HL-60 (cell line): ENCODE results near the gene KLF3.

Experiments
- CTCF ChIP-seq: IDR thresholded peaks from one replicate; pipeline ENCODE4 v1.5.1; 2011; ENCODE audit warnings: low read length, control low read depth, inconsistent platforms; ENCODE audit not compliant: insufficient read depth
- POLR2AphosphoS5 ChIP-seq: IDR thresholded peaks from 2 replicates; pipeline ENCODE4 v1.6.1; 2012; ENCODE audit warnings: low read depth
- REST ChIP-seq: IDR thresholded peaks from 2 replicates; pipeline ENCODE4 v1.6.1; 2012; ENCODE audit warnings: low read depth; ENCODE audit not compliant: insufficient replicate concordance

DNA sequence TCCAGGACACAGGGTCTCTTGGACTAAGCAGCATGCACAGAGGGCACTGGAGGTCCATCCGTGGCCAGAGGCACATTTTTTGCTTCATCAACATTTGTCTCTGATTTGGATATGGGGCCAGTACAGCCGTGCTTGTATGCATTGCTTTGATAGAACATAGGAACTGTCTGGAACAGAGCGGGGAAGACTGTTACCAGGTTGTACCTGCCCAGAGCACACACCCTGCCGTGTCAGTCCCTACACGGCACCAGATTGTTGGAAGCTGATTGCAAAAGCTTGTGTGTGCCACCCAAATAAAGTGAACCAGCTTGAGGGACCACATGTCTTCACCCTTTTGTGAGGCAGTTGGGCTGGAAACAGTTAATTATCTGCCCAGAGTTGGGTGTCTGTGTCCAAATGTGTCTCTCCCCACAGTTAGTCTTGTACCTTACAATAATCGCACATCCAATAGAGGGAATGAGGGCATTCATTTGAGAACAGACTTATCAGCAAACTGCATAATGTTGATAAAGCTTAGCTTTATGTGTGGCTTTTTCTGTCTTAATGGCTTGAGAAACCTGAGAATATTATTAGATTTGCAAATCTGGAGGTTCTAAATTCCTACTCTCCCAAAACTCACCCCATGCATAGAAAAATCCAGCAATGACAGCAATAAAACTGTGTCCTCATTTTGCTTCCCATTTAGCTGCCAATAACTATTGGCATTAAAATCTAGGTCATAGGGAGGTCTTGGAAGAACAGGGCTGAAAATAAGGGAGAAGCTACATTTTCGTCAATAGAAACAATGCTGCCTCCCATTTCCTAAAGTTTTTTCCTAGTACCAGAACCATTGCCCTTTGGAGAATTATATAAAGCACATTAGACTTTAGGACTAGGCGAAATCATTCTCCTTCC lies 21.2 kb downstream of the KLF3 start:
- TF ChIP-seq CTCF (no peak), REST (no peak), POLR2AphosphoS5 (no peak)
